Measurements from ENCODE around the gene SPINT1.

The SPINT1 gene

DNA sequence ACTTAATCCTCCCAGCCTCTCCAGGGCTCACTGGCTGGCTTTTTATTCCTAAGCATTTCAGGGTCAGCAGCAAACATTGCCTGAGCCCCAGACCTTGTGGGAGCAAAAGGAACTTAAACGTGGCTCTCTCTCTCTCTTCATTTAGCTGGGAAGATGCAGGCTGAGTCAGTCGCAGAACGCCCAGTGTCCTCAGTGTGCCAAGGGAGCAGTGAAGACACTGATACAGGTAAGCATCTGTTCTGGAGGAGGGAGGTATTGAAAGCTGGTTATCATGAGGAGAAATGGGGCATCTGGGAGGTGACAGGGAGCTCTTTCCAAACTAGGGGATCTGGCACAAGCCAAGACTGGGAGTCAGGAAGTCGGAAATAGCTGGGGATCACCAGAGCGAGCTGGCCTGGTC is 25.8 kb downstream of the SPINT1 start:
- H3K9ac ChIP-seq (ENCODE audit: low read depth, low read length): no peak overlapping the region
- H4K20me1 ChIP-seq (ENCODE audit: insufficient read depth, low read length): no peaks in the 10 kb centered on the region
- H3K4me2 ChIP-seq (ENCODE audit: insufficient read depth, low read length): no peak overlapping the region
- peaks cover 15% of the 10 kb centered on the region for H3K4me1 ChIP-seq (ENCODE audit: insufficient read depth, low read length)
- no peaks in the 10 kb centered on the region for H3K9me3 ChIP-seq (ENCODE audit: insufficient read depth, low read length, severe bottlenecking)
- no peak overlapping the region for H2AFZ ChIP-seq (ENCODE audit: low read depth, low read length)
- no peaks in the 10 kb centered on the region for H3K36me3 ChIP-seq (ENCODE audit: insufficient read depth, low read length)
- DNase-seq (no peak), ATAC-seq (ENCODE audit: insufficient read depth, low read depth) (no peak)
- H3K79me2 ChIP-seq (ENCODE audit: insufficient read depth, low read length): no peaks in the 10 kb centered on the region
- peaks cover 22% of the 10 kb centered on the region for H3K27me3 ChIP-seq (ENCODE audit: insufficient read depth, low read length, poor library complexity)
- no peak overlapping the region for H3K27ac ChIP-seq (ENCODE audit: low read length)
- no peak overlapping the region for H3K4me3 ChIP-seq (ENCODE audit: low read depth in 1 of 2, low read length in 2 of 2)
- no peak for TF ChIP-seq EZH2 (IDR thresholded peaks at IDR 0.05; ENCODE audit: borderline replicate concordance, low read depth, low read length, severe bottlenecking)
- TF ChIP-seq CTCF (IDR thresholded peaks at IDR 0.05; ENCODE audit: borderline replicate concordance, extremely low read depth, low read length, poor library complexity, severe bottlenecking): no peak

DNA sequence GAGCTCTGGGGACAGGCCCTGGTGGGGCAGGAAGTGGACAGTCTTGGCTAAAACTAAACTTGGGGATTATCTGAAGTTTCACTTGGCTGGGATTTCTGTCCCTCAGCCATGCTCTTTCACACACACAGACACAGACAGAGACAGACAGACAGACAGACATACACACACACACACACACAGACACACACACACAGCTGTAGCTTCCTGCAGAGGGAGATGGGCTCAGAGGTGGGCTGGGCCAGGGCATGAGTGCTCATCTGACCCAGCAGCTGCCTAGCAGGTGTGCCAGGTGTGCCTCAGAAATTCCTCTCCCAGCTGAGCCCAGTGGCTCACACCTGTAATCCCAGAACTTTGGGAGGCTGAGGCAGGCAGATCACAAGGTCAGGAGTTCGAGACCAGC is 26.9 kb downstream of the SPINT1 start:
- Histone ChIP-seq H3K9ac (ENCODE audit: low read depth, low read length) (no peak overlapping the region), H3K4me3 (ENCODE audit: low read depth in 1 of 2, low read length in 2 of 2) (no peak overlapping the region), H4K20me1 (ENCODE audit: insufficient read depth, low read length) (no peaks in the 10 kb centered on the region), H2AFZ (ENCODE audit: low read depth, low read length) (no peak overlapping the region), H3K4me1 (ENCODE audit: insufficient read depth, low read length) (peaks cover 15% of the 10 kb centered on the region), H3K9me3 (ENCODE audit: insufficient read depth, low read length, severe bottlenecking) (no peaks in the 10 kb centered on the region), H3K27me3 (ENCODE audit: insufficient read depth, low read length, poor library complexity) (peaks cover 24% of the 10 kb centered on the region), H3K79me2 (ENCODE audit: insufficient read depth, low read length) (no peaks in the 10 kb centered on the region), H3K4me2 (ENCODE audit: insufficient read depth, low read length) (no peak overlapping the region), H3K27ac (ENCODE audit: low read length) (no peak overlapping the region), H3K36me3 (ENCODE audit: insufficient read depth, low read length) (no peaks in the 10 kb centered on the region)
- DNase-seq: no peak
- no peak for TF ChIP-seq CTCF (IDR thresholded peaks at IDR 0.05; ENCODE audit: borderline replicate concordance, extremely low read depth, low read length, poor library complexity, severe bottlenecking)
- TF ChIP-seq EZH2 (IDR thresholded peaks at IDR 0.05; ENCODE audit: borderline replicate concordance, low read depth, low read length, severe bottlenecking): no peak
- ATAC-seq (ENCODE audit: insufficient read depth, low read depth): no peak

DNA sequence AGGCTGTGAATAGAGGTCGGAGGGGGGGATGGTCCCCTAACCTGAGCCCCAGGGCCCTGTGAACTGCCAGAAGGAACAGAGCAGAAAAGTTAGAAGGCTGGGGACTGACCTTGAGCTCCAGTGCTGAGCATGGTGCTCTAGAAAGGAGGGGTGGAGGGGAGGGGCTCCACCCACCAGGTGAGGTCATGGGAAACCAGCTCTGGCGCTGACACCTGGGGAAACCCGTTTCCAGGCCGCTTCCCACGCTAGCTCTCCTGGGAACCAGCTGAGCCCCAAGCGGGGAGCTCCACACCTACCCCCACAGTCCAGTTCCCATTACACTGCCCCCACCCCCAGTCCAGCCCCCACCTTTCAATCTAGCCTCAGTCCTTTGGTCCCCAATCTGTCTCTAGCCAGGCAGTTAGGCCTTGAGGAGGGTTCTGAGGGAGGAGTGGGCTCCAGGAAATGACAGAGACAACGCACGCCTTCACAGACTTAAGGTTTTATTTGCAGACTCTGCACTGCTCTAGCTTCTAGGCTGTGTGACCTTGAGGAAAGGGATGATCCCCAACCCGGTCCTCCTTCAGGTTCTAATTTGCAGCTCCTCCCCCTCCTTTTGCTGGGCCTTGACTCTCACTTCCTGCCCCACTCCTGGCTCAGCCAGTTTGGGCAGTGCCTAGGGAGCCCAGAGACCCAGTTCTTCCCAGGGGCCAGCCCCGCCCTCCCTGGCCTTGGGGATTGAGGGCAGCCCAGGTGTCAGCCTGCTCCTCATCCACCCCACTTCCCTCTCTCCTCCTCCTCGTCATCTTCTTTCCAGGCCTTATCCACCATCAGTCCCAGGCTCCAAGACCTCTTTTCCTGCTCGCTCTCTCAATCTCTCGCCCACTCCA is 28.1 kb downstream of the SPINT1 start:
- no peak for DNase-seq
- Histone ChIP-seq H4K20me1 (ENCODE audit: insufficient read depth, low read length) (no peaks in the 10 kb centered on the region), H3K36me3 (ENCODE audit: insufficient read depth, low read length) (no peaks in the 10 kb centered on the region), H2AFZ (ENCODE audit: low read depth, low read length) (no peak overlapping the region), H3K4me2 (ENCODE audit: insufficient read depth, low read length) (no peak overlapping the region), H3K27ac (ENCODE audit: low read length) (no peak overlapping the region), H3K4me3 (ENCODE audit: low read depth in 1 of 2, low read length in 2 of 2) (no peak overlapping the region), H3K27me3 (ENCODE audit: insufficient read depth, low read length, poor library complexity) (peaks cover 24% of the 10 kb centered on the region), H3K79me2 (ENCODE audit: insufficient read depth, low read length) (no peaks in the 10 kb centered on the region), H3K9me3 (ENCODE audit: insufficient read depth, low read length, severe bottlenecking) (no peaks in the 10 kb centered on the region), H3K9ac (ENCODE audit: low read depth, low read length) (no peak overlapping the region), H3K4me1 (ENCODE audit: insufficient read depth, low read length) (peaks cover 15% of the 10 kb centered on the region)
- TF ChIP-seq EZH2 (IDR thresholded peaks at IDR 0.05; ENCODE audit: borderline replicate concordance, low read depth, low read length, severe bottlenecking) (no peak), CTCF (IDR thresholded peaks at IDR 0.05; ENCODE audit: borderline replicate concordance, extremely low read depth, low read length, poor library complexity, severe bottlenecking) (no peak)
- ATAC-seq (ENCODE audit: insufficient read depth, low read depth): no peak

Measured in DND-41 (cell line).